RCC 7860 (cell line): ENCODE data around the gene KLF8.

Experiments used
- DNase-seq: peaks from one replicate; pipeline ENCODE4 v3.0.0-alpha.2; 2015; ENCODE audit warnings: low spot score
- FAIRE-seq: peaks from 2 replicates; lab custom pipeline; 2012; peaks lifted over from hg19 to GRCh38; lab: Jason Lieb, UNC

Gene KLF8

GRCh38 chrX:56308726-56309125 lies 76.6 kb downstream of the KLF8 start:
- FAIRE-seq (no peak), DNase-seq (no peak)

- DNase-seq: no peak
- no peak for FAIRE-seq
Measured at GRCh38 chrX:56309881-56310280, 77.7 kb downstream of the KLF8 start.

GRCh38 chrX:56310581-56310980 lies 78.4 kb downstream of the KLF8 start:
- FAIRE-seq: no peak
- no peak for DNase-seq

- FAIRE-seq (no peak), DNase-seq (no peak)
Measured at GRCh38 chrX:56313308-56313707, 81.2 kb downstream of the KLF8 start.

- DNase-seq (no peak), FAIRE-seq (no peak)
Measured at GRCh38 chrX:56314334-56314733, 82.2 kb downstream of the KLF8 start.

GRCh38 chrX:56318076-56318475 lies 85.9 kb downstream of the KLF8 start:
- FAIRE-seq (no peak), DNase-seq (no peak)

GRCh38 chrX:56319165-56319564 lies 87.0 kb downstream of the KLF8 start:
- FAIRE-seq (no peak), DNase-seq (no peak)
